Tibial artery (tissue), 4 donors: ENCODE results near the gene TSPAN9.

Source experiments
- DNase-seq, 2 donors: peaks; one replicate each; pipeline ENCODE4 v3.0.0-alpha.2; 2019
- H3K27ac ChIP-seq, 2 donors: fragments of 200-600 bp; sonication (generic) in 1 of 2; 1 replicate in 1 of 2; 2 replicates in 1 of 2; pipeline ENCODE4 v1.5.1; 2018 to 2019; ENCODE audit warnings: mild to moderate bottlenecking in 1 of 2
- H3K27me3 ChIP-seq, 2 donors: fragments of 200-600 bp; sonication (generic) in 1 of 2; one replicate each; pipeline versions ENCODE4 v1.5.1 to v1.6.0; 2016 to 2019
- H3K36me3 ChIP-seq, 3 donors: fragments of 200-600 bp; sonication (generic) in 2 of 3; one replicate each; pipeline ENCODE4 v1.5.1; 2016 to 2019; ENCODE audit warnings: mild to moderate bottlenecking in 2 of 3
- H3K4me1 ChIP-seq, 4 donors: fragments of 200-600 bp; sonication (generic) in 2 of 4; 1 replicate in 3 of 4; 2 replicates in 1 of 4; pipeline ENCODE4 v1.5.1; 2016 to 2019
- H3K4me3 ChIP-seq, 2 donors: fragments of 200-600 bp; sonication (generic) in 1 of 2; 1 replicate in 1 of 2; 2 replicates in 1 of 2; pipeline ENCODE4 v1.5.1; 2018 to 2019; ENCODE audit warnings: mild to moderate bottlenecking in 2 of 2
- H3K9me3 ChIP-seq, 3 donors: fragments of 200-600 bp; sonication (generic) in 1 of 3; one replicate each; pipeline ENCODE4 v1.5.1; 2016 to 2019
- CTCF ChIP-seq, 2 experiments: fragments of 200-600 bp in 1 of 2; fragments of 450-650 bp in 1 of 2; IDR thresholded peaks; one replicate each; pipeline ENCODE4 v1.5.1; 2017 to 2019; ENCODE audit warnings: antibody characterized with exemption in 2 of 2, mild to moderate bottlenecking in 1 of 2, moderate library complexity in 1 of 2
- intact Hi-C: fragments of 100-400 bp; cut with DNase I; formaldehyde crosslinking; loops from one replicate; pipeline ENCODE4 v1.15.0; 2023; ENCODE audit warnings: low total_unique reads

The TSPAN9 gene

GRCh38 chr12:3316776-3317480 is 239.7 kb downstream of the TSPAN9 start:
- no peak for TF ChIP-seq CTCF (IDR thresholded peaks at IDR 0.05)
- Histone ChIP-seq H3K27ac (no peak overlapping the region), H3K9me3 (no peaks in the 10 kb centered on the region), H3K27me3 (peaks cover 0 to 3% of the 10 kb centered on the region in 2 donors), H3K4me1 (peaks cover 0 to 18% (median 8%) of the 10 kb centered on the region in 4 donors), H3K36me3 (no peaks in the 10 kb centered on the region), H3K4me3 (no peak overlapping the region)
- no peak for DNase-seq
- intact Hi-C loops = no loop called here

- Histone ChIP-seq H3K27me3 (peaks cover 0 to 2% of the 10 kb centered on the region in 2 donors), H3K9me3 (no peaks in the 10 kb centered on the region), H3K4me1 (peaks cover 0 to 18% (median 8%) of the 10 kb centered on the region in 4 donors), H3K36me3 (no peaks in the 10 kb centered on the region), H3K27ac (no peak overlapping the region), H3K4me3 (no peak overlapping the region)
- intact Hi-C loops = no loop called here
- no peak for DNase-seq
- TF ChIP-seq CTCF (IDR thresholded peaks at IDR 0.05) = no peak
Measured at GRCh38 chr12:3317481-3317815, 240.3 kb downstream of the TSPAN9 start.

GRCh38 chr12:3317841-3318501 is 240.8 kb downstream of the TSPAN9 start:
- no peak for DNase-seq
- intact Hi-C loops = no loop called here
- Histone ChIP-seq H3K27ac (no peak overlapping the region), H3K27me3 (no peaks in the 10 kb centered on the region), H3K4me3 (no peak overlapping the region), H3K9me3 (no peaks in the 10 kb centered on the region), H3K36me3 (no peaks in the 10 kb centered on the region), H3K4me1 (peaks cover 0 to 18% (median 8%) of the 10 kb centered on the region in 4 donors)
- TF ChIP-seq CTCF (IDR thresholded peaks at IDR 0.05) = no peak

- Histone ChIP-seq H3K27me3 (no peaks in the 10 kb centered on the region), H3K36me3 (no peaks in the 10 kb centered on the region), H3K27ac (no peak overlapping the region), H3K9me3 (no peaks in the 10 kb centered on the region), H3K4me3 (no peak overlapping the region), H3K4me1 (peaks cover 0 to 8% (median 6%) of the 10 kb centered on the region in 4 donors)
- TF ChIP-seq CTCF (IDR thresholded peaks at IDR 0.05) = no peak
- no peak for DNase-seq
- intact Hi-C loops = no loop called here
Measured at GRCh38 chr12:3319723-3320492, 242.7 kb downstream of the TSPAN9 start.

- Histone ChIP-seq H3K27me3 (no peaks in the 10 kb centered on the region), H3K4me1 (no peaks in the 10 kb centered on the region), H3K9me3 (no peaks in the 10 kb centered on the region), H3K27ac (no peak overlapping the region), H3K36me3 (no peaks in the 10 kb centered on the region), H3K4me3 (no peak overlapping the region)
- DNase-seq = no peak
- intact Hi-C loops = no loop called here
- no peak for TF ChIP-seq CTCF (IDR thresholded peaks at IDR 0.05)
Measured at GRCh38 chr12:3320881-3321509, 243.8 kb downstream of the TSPAN9 start.
